NCI-H1930 (cell line): ENCODE measurements around the gene CLDN14.

Experiments used
- DNase-seq, 2 experiments: peaks; one replicate each; lab custom pipeline; 2025; lab: John Stamatoyannopoulos, UW

The CLDN14 gene

GRCh38 chr21:36433059-36433709 lies 46.7 kb downstream of the CLDN14 start:
- DNase-seq = no peak

- DNase-seq = no peak
Measured at GRCh38 chr21:36431252-36431651, 48.7 kb downstream of the CLDN14 start.

- no peak for DNase-seq
Measured at GRCh38 chr21:36430841-36431240, 49.1 kb downstream of the CLDN14 start.

GRCh38 chr21:36429947-36430546 lies 49.9 kb downstream of the CLDN14 start:
- no peak for DNase-seq

- no peak for DNase-seq
Measured at GRCh38 chr21:36428761-36429432, 51.0 kb downstream of the CLDN14 start.

GRCh38 chr21:36427502-36427901 lies 52.4 kb downstream of the CLDN14 start:
- no peak for DNase-seq

- DNase-seq = no peak
Measured at GRCh38 chr21:36425286-36425685, 54.6 kb downstream of the CLDN14 start.

- DNase-seq = no peak
Measured at GRCh38 chr21:36424592-36424991, 55.3 kb downstream of the CLDN14 start.

GRCh38 chr21:36423771-36424433 lies 56.0 kb downstream of the CLDN14 start:
- DNase-seq = no peak

GRCh38 chr21:36422279-36423098 lies 57.4 kb downstream of the CLDN14 start:
- peak in 1 of 2 experiments; percentile 13 for DNase-seq

GRCh38 chr21:36420571-36421339 lies 59.2 kb downstream of the CLDN14 start:
- no peak for DNase-seq

GRCh38 chr21:36419996-36420395 lies 59.9 kb downstream of the CLDN14 start:
- peak; percentile 22 to 38 for DNase-seq

GRCh38 chr21:36419241-36419640 lies 60.7 kb downstream of the CLDN14 start:
- no peak for DNase-seq

GRCh38 chr21:36415375-36415774 lies 64.5 kb downstream of the CLDN14 start:
- no peak for DNase-seq

- DNase-seq = no peak
Measured at GRCh38 chr21:36412916-36413315, 67.0 kb downstream of the CLDN14 start.

GRCh38 chr21:36411301-36411700 lies 68.6 kb downstream of the CLDN14 start:
- no peak for DNase-seq
